ENCODE data around the gene AADACL3. TPM values are rescaled to one million over a fixed set of nuclear protein-coding genes. Genes with fewer than 3 reads are reported as not detected.

Gene AADACL3
- total and polyA plus RNA-seq, 2 of the 13 experiments (the other 11 are each of a cell fraction or from before 2014, with no cell fraction given): not detected

DNA sequence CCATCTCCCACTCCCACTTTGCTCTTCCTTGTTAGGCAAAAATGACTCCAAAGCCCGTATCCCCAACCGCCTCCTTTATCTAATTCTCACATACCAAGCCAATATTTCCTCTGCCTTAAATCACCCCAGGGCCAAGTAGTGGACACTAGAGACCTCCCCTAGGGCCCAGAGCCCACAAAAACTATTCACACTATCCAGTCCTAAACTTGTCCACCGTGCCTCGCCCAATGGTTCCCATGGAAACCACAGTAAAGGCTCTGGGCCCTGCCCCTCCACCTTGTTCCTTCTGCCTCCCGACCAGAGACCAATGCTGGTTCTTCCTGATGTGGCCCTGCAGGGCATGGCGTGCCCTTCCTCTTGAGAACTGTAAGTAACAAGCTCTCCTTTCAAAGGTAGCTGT, 41.9 kb downstream of the AADACL3 start:
- H3K4me2 ChIP-seq (ENCODE audit: low read depth, low read length): no peak overlapping the region

More for the DNA sequence above, 41.9 kb downstream of the AADACL3 start:
- H3K9me3 ChIP-seq (ENCODE audit: low read length): no peaks in the 10 kb centered on the region
- H4K20me1 ChIP-seq (ENCODE audit: insufficient read depth, low read length): no peaks in the 10 kb centered on the region
- FAIRE-seq: no peak
- no peak for ATAC-seq
- intact Hi-C loops (cut with micrococcal nuclease; ENCODE audit: unreplicated experiment) (no loop called here), in situ Hi-C loops (cut with HindIII; ENCODE audit: extremely low pct_ligation_motif_present, low pct_unique_long_range_greater_than_20kb) (no loop called here)
- H3K36me3 ChIP-seq (replicated peaks in 1 of 2; ENCODE audit: control insufficient read depth in 1 of 2, insufficient read depth in 2 of 2, low read length in 2 of 2): no peaks in the 10 kb centered on the region
- H3K4me1 ChIP-seq (ENCODE audit: insufficient read depth, low read length): no peaks in the 10 kb centered on the region
- TF ChIP-seq ATF7-NPFF (CRISPR knock-in tag; IDR thresholded peaks at IDR 0.05; ENCODE audit: low read depth) (no peak), ESRRA (CRISPR knock-in tag; IDR thresholded peaks at IDR 0.05; ENCODE audit: low read depth) (no peak), ETV5 (CRISPR knock-in tag; IDR thresholded peaks at IDR 0.05; ENCODE audit: borderline replicate concordance) (no peak), SALL1 (CRISPR knock-in tag; IDR thresholded peaks at IDR 0.05) (no peak), TARDBP (CRISPR knock-in tag; IDR thresholded peaks at IDR 0.05) (no peak), GABPB1 (CRISPR knock-in tag; IDR thresholded peaks at IDR 0.05) (no peak), KLF6 (CRISPR knock-in tag; IDR thresholded peaks at IDR 0.05) (no peak), ZNF639 (CRISPR knock-in tag; conservative IDR thresholded peaks at IDR 0.05) (no peak), FOXP1 (IDR thresholded peaks at IDR 0.05) (no peak), FOXP1 (CRISPR knock-in tag; IDR thresholded peaks at IDR 0.05) (no peak), ZNF672 (CRISPR knock-in tag; IDR thresholded peaks at IDR 0.05) (no peak), NCOA2 (CRISPR knock-in tag; IDR thresholded peaks at IDR 0.05) (no peak), PCBP1 (IDR thresholded peaks at IDR 0.05; ENCODE audit: borderline replicate concordance, low read depth, low read length) (no peak), RXRA (CRISPR knock-in tag; IDR thresholded peaks at IDR 0.05) (no peak), SOX13 (IDR thresholded peaks at IDR 0.05) (no peak), SOX13 (CRISPR knock-in tag; conservative IDR thresholded peaks at IDR 0.05 in 1 of 2, IDR thresholded peaks at IDR 0.05 in 1 of 2) (no peak)
- TF ChIP-seq, protein P1, sequence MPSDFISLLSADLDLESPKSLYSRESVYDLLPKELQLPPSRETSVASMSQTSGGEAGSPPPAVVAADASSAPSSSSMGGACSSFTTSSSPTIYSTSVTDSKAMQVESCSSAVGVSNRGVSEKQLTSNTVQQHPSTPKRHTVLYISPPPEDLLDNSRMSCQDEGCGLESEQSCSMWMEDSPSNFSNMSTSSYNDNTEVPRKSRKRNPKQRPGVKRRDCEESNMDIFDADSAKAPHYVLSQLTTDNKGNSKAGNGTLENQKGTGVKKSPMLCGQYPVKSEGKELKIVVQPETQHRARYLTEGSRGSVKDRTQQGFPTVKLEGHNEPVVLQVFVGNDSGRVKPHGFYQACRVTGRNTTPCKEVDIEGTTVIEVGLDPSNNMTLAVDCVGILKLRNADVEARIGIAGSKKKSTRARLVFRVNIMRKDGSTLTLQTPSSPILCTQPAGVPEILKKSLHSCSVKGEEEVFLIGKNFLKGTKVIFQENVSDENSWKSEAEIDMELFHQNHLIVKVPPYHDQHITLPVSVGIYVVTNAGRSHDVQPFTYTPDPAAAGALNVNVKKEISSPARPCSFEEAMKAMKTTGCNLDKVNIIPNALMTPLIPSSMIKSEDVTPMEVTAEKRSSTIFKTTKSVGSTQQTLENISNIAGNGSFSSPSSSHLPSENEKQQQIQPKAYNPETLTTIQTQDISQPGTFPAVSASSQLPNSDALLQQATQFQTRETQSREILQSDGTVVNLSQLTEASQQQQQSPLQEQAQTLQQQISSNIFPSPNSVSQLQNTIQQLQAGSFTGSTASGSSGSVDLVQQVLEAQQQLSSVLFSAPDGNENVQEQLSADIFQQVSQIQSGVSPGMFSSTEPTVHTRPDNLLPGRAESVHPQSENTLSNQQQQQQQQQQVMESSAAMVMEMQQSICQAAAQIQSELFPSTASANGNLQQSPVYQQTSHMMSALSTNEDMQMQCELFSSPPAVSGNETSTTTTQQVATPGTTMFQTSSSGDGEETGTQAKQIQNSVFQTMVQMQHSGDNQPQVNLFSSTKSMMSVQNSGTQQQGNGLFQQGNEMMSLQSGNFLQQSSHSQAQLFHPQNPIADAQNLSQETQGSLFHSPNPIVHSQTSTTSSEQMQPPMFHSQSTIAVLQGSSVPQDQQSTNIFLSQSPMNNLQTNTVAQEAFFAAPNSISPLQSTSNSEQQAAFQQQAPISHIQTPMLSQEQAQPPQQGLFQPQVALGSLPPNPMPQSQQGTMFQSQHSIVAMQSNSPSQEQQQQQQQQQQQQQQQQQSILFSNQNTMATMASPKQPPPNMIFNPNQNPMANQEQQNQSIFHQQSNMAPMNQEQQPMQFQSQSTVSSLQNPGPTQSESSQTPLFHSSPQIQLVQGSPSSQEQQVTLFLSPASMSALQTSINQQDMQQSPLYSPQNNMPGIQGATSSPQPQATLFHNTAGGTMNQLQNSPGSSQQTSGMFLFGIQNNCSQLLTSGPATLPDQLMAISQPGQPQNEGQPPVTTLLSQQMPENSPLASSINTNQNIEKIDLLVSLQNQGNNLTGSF (CRISPR knock-in tag; IDR thresholded peaks at IDR 0.05): no peak
- H2AFZ ChIP-seq (ENCODE audit: low read length): no peak overlapping the region
- H3K27me3 ChIP-seq (ENCODE audit: control insufficient read depth in 1 of 2, insufficient read depth in 2 of 2, low read length in 2 of 2): peaks cover 0 to 35% of the 10 kb centered on the region in 2 experiments; a peak in 2 of 5 replicates
- no peak overlapping the region for H3K27ac ChIP-seq (ENCODE audit: extremely low read length, insufficient read depth, low read length)
- 5% methylated on average over 6 of the region's 6 CpGs for WGBS (ENCODE audit: low lambda C conversion rate)
- BruUV-seq (replicated peaks): no TSS peak
- DNase-seq (ENCODE audit: low spot score): no peak
- H3K9ac ChIP-seq (ENCODE audit: insufficient read depth, low read depth, low read length): no peak overlapping the region
- ChIA-PET CTCF (ENCODE audit: low intra/inter-chr PET ratio, low total read pairs) (no interaction called here), POLR2A (no interaction called here)
- H3K79me2 ChIP-seq (ENCODE audit: insufficient read depth, low read length): no peaks in the 10 kb centered on the region
- no peak overlapping the region for H3K4me3 ChIP-seq (replicated peaks in 1 of 3; ENCODE audit: insufficient read depth in 1 of 3, low read depth in 2 of 3, low read length in 3 of 3)

All from HepG2 (cell line).